ENCODE data around the gene GSN.

DNA sequence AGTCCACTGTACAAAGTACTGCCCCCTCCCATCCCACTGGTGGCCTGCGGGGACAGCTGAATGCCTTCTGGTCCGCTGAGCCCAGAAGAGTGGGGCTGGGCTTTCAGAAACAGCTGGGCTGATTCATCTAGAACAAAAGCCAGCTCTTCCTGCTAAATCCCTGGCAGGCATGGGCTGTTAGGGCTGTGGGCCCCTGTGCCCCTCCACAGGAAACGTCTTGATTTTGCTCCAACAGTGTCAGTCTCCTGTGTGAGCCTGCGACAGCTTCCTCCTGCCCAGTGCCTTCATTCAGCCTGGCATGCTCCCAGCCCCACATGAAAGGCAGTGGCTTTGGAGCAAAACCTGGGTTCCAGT is 6.9 kb upstream of the GSN start:
- TF ChIP-seq, protein P1, sequence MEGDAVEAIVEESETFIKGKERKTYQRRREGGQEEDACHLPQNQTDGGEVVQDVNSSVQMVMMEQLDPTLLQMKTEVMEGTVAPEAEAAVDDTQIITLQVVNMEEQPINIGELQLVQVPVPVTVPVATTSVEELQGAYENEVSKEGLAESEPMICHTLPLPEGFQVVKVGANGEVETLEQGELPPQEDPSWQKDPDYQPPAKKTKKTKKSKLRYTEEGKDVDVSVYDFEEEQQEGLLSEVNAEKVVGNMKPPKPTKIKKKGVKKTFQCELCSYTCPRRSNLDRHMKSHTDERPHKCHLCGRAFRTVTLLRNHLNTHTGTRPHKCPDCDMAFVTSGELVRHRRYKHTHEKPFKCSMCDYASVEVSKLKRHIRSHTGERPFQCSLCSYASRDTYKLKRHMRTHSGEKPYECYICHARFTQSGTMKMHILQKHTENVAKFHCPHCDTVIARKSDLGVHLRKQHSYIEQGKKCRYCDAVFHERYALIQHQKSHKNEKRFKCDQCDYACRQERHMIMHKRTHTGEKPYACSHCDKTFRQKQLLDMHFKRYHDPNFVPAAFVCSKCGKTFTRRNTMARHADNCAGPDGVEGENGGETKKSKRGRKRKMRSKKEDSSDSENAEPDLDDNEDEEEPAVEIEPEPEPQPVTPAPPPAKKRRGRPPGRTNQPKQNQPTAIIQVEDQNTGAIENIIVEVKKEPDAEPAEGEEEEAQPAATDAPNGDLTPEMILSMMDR (IDR thresholded peaks at IDR 0.05) = no peak
- no peak for TF ChIP-seq POLR2A (IDR thresholded peaks at IDR 0.05)

Measured in esophagus squamous epithelium (tissue), 4 donors.